ENCODE measurements around the gene CYSRT1. TPM values are rescaled to one million over a fixed set of nuclear protein-coding genes. Genes with fewer than 3 reads are reported as not detected.

The CYSRT1 gene
- total and polyA plus RNA-seq, 3 donors from 2014 or later = 3.0 to 5.6 (median 3.7) TPM

DNA sequence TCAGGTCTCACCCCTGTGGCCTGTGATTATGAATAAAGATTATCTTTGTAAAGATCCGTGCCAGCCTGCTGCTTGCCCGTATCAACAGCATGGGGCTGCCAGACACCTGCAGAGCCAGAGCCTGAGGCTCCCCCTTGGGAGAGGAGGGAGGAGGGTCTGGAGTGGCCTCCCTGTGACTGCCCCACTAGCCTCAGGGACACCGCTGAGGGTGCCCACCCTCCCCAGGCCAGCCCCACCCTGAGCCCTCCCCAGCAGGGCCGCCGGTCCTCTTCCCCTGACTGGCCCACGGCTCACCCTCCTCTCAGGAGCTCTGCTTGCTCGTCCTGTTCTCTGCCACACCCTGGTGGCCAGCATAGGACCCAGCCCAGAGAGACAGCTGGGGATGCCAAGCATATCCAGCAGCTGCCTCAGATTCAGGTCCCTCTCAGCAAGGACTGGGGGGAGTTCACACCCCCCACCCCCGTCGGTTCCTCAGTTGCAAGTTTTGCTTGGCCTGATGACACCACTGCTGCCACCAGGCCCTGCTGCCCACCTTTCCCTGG is 34.6 kb upstream of the CYSRT1 start:
- Histone ChIP-seq H3K27me3 (no peaks in the 10 kb centered on the region), H3K27ac (no peak overlapping the region), H3K36me3 (ENCODE audit: low read depth, missing control alignments) (no peaks in the 10 kb centered on the region), H3K4me3 (no peak overlapping the region), H3K9me3 (no peaks in the 10 kb centered on the region), H3K4me1 (peaks cover 26% of the 10 kb centered on the region)
- WGBS, 2 donors = 71 to 76% methylated on average over 9 of the region's 9 CpGs
- intact Hi-C loops (cut with DNase I; ENCODE audit: low total_unique reads) = no loop called here
- TF ChIP-seq, protein P1, sequence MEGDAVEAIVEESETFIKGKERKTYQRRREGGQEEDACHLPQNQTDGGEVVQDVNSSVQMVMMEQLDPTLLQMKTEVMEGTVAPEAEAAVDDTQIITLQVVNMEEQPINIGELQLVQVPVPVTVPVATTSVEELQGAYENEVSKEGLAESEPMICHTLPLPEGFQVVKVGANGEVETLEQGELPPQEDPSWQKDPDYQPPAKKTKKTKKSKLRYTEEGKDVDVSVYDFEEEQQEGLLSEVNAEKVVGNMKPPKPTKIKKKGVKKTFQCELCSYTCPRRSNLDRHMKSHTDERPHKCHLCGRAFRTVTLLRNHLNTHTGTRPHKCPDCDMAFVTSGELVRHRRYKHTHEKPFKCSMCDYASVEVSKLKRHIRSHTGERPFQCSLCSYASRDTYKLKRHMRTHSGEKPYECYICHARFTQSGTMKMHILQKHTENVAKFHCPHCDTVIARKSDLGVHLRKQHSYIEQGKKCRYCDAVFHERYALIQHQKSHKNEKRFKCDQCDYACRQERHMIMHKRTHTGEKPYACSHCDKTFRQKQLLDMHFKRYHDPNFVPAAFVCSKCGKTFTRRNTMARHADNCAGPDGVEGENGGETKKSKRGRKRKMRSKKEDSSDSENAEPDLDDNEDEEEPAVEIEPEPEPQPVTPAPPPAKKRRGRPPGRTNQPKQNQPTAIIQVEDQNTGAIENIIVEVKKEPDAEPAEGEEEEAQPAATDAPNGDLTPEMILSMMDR (IDR thresholded peaks at IDR 0.05) = no peak
- no peak for TF ChIP-seq POLR2A (IDR thresholded peaks at IDR 0.05)
- no peak for DNase-seq

DNA sequence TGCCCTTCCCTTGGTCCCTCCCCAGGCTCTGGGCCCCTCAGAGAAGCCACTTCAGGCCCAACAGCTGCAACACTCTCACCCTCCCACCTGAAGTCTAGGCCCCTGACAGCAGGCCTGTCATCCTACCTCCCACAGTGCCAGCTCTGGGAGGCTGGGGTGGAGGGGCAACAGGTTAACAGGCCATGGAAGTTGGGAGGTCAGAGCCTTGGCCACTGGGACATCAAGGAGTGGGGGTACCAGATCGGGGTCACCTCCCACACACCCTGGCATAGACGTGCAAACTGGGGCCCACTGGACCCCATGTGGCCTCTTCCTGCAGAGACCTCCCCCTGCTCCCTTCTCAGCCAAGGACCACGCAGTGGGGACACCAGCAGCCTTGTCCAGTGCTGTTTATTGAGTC is 33.7 kb upstream of the CYSRT1 start:
- Histone ChIP-seq H3K4me3 (no peak overlapping the region), H3K27me3 (no peaks in the 10 kb centered on the region), H3K9me3 (no peaks in the 10 kb centered on the region), H3K4me1 (peaks cover 26% of the 10 kb centered on the region), H3K27ac (no peak overlapping the region), H3K36me3 (ENCODE audit: low read depth, missing control alignments) (no peaks in the 10 kb centered on the region)
- WGBS, 2 donors = 64 to 86% methylated on average over 1 to 3 of the region's 3 CpGs
- intact Hi-C loops (cut with DNase I; ENCODE audit: low total_unique reads) = no loop called here
- no peak for TF ChIP-seq POLR2A (IDR thresholded peaks at IDR 0.05)
- TF ChIP-seq, protein P1 (IDR thresholded peaks at IDR 0.05) = no peak
- DNase-seq = no peak

DNA sequence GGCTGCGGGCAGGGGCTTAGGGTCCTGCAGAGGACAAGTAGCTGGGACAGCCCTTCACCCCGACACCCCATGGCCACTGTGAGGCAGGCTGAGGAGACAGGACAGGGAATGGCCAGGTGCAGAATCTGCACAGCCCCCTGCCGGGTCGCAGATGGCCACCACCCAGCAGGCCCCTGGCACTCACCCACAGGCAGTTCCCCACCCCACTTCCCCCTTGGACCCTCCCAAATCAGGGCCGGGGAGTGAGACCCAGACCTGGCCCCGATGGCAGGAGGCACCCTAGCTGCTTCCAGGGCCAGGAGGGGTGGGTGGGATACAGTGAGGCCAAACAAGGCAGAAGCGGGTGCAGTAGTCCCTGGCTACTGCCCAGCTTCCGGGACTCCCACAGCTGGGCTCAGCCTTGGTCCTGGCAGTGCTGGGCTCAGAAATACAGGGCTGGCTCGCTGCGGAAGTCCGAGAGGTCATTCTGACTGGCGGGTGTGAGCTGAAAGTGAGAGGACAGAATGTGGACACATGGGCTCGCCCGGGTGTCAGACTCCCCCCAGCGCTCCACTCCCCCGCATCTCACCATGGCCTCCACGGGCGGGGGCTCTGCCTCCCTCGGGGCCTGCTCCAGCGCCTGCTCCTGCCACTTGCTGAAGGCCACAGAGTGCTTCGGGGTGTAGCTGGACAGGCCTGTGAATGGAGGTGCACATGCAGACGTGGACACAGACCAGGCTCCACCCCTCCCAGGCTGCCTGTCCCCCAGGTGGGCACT is 33.1 kb upstream of the CYSRT1 start:
- no peak overlapping the region for H3K4me3 ChIP-seq
- no peak for DNase-seq
- no peaks in the 10 kb centered on the region for H3K27me3 ChIP-seq
- no peak overlapping the region for H3K27ac ChIP-seq
- 48 to 68% methylated on average over 3 to 22 of the region's 22 CpGs for WGBS, 2 donors
- no peaks in the 10 kb centered on the region for H3K36me3 ChIP-seq (ENCODE audit: low read depth, missing control alignments)
- no peak for TF ChIP-seq POLR2A (IDR thresholded peaks at IDR 0.05)
- TF ChIP-seq, protein P1 (IDR thresholded peaks at IDR 0.05) = no peak
- no peaks in the 10 kb centered on the region for H3K9me3 ChIP-seq
- H3K4me1 ChIP-seq = peaks cover 20% of the 10 kb centered on the region
- intact Hi-C loops (cut with DNase I; ENCODE audit: low total_unique reads) = no loop called here

DNA sequence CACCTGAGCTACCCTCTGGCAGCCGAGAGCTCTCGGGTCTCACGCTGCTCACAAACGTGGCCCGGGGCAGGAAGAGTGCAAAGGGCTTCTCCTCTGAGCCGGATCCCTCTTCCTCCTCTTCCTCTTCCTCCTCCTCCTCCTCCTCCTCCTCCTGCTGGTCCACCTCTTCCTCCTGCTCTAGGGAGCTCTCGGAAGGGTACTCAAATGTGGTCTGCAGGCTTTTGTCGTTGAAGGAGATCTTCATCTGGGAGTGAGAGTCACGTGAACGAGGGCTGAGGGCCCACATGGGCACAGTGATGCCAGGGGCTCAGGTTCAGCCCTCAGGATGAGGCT is 32.6 kb upstream of the CYSRT1 start:
- H3K36me3 ChIP-seq (ENCODE audit: low read depth, missing control alignments) = no peaks in the 10 kb centered on the region
- WGBS, 2 donors = 81 to 82% methylated on average over 7 to 10 of the region's 10 CpGs
- H3K27ac ChIP-seq = no peak overlapping the region
- no peaks in the 10 kb centered on the region for H3K9me3 ChIP-seq
- no peak for TF ChIP-seq POLR2A (IDR thresholded peaks at IDR 0.05)
- TF ChIP-seq, protein P1 (IDR thresholded peaks at IDR 0.05) = no peak
- no peak for DNase-seq
- H3K27me3 ChIP-seq = no peaks in the 10 kb centered on the region
- intact Hi-C loops (cut with DNase I; ENCODE audit: low total_unique reads) = no loop called here
- peaks cover 14% of the 10 kb centered on the region for H3K4me1 ChIP-seq
- H3K4me3 ChIP-seq = no peak overlapping the region

DNA sequence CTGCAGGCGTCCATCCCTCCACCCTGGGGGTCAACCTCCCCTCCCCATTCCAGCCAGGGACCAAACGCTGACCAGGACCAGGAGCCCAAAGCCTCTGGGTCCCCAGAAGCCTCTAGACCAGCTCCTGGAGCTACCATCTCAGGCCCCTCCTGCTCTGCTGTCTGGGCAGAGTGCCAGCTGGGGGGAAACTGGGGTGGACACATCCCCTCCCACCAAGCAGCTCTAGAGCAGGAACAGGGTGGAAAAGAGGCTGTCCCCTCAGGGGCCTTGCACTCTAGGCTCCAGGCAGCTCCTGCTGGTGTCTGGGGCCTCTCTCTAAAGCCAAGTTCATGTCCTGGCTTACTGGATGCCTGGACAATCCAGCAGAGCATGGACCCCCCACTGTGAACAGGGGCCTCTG is 32.1 kb upstream of the CYSRT1 start:
- Histone ChIP-seq H3K9me3 (no peaks in the 10 kb centered on the region), H3K36me3 (ENCODE audit: low read depth, missing control alignments) (no peaks in the 10 kb centered on the region), H3K27me3 (no peaks in the 10 kb centered on the region), H3K27ac (no peak overlapping the region), H3K4me3 (no peak overlapping the region), H3K4me1 (peaks cover 14% of the 10 kb centered on the region)
- TF ChIP-seq, protein P1 (IDR thresholded peaks at IDR 0.05) = no peak
- TF ChIP-seq POLR2A (IDR thresholded peaks at IDR 0.05) = no peak
- no peak for DNase-seq
- intact Hi-C loops (cut with DNase I; ENCODE audit: low total_unique reads) = no loop called here
- 80 to 88% methylated on average over 2 of the region's 2 CpGs for WGBS, 2 donors

Data from testis (tissue), 3 donors.